Left hindlimb (tissue), 1 donor: Measurements from ENCODE around the gene PPT2.
A peak's percentile ranks its signal among the peaks of the same experiment; 100 is the strongest.

Experiments used
- DNase-seq: peaks from one replicate; pipeline ENCODE4 v3.0.0-alpha.2; 2018

PPT2 gene

GRCh38 chr6:32153564-32154513 is at the start of gene PPT2:
Gene PPT2, plus strand, starts transcription at chr6:32154141. Its CDS starts 454 bp downstream, at chr6:32154595.
- DNase-seq = peak; percentile 96

GRCh38 chr6:32105433-32105832 is 48.5 kb upstream of the PPT2 start:
- no peak for DNase-seq

- no peak for DNase-seq
These were observed 46.5 kb upstream of the PPT2 start for GRCh38 chr6:32107406-32107805.

- DNase-seq = peak; percentile 90
These were observed 45.8 kb upstream of the PPT2 start for GRCh38 chr6:32108094-32108627.

- DNase-seq = no peak
These were observed 45.2 kb upstream of the PPT2 start for GRCh38 chr6:32108727-32109113.

GRCh38 chr6:32109114-32109764 is 44.7 kb upstream of the PPT2 start, which contains the start of gene TNXB:
Gene TNXB, minus strand, starts transcription at chr6:32109338. Its CDS starts 11,140 bp downstream, at chr6:32098198.
- peak; percentile 70 for DNase-seq

GRCh38 chr6:32109765-32110160 is 44.2 kb upstream of the PPT2 start:
- DNase-seq = no peak

GRCh38 chr6:32110632-32111031 is 43.3 kb upstream of the PPT2 start:
- no peak for DNase-seq

- DNase-seq = no peak
These were observed 42.4 kb upstream of the PPT2 start for GRCh38 chr6:32111424-32112066.

GRCh38 chr6:32112431-32112980 is 41.4 kb upstream of the PPT2 start:
- DNase-seq = peak; percentile 91

- DNase-seq = peak; percentile 92
These were observed 40.3 kb upstream of the PPT2 start for GRCh38 chr6:32113386-32114352.

GRCh38 chr6:32114796-32115195 is 39.1 kb upstream of the PPT2 start:
- peak; percentile 42 for DNase-seq

- no peak for DNase-seq
These were observed 38.3 kb upstream of the PPT2 start for GRCh38 chr6:32115623-32116022.

- peak; percentile 25 for DNase-seq
These were observed 37.3 kb upstream of the PPT2 start for GRCh38 chr6:32116674-32117073.

- no peak for DNase-seq
These were observed 36.5 kb upstream of the PPT2 start for GRCh38 chr6:32117461-32117860.

GRCh38 chr6:32118782-32119628 is 34.9 kb upstream of the PPT2 start:
- peak; percentile 88 for DNase-seq

GRCh38 chr6:32120573-32121059 is 33.3 kb upstream of the PPT2 start:
- DNase-seq = peak; percentile 10

GRCh38 chr6:32123681-32124080 is 30.3 kb upstream of the PPT2 start:
- DNase-seq = no peak

- no peak for DNase-seq
These were observed 27.1 kb upstream of the PPT2 start for GRCh38 chr6:32126880-32127279.

- DNase-seq = no peak
These were observed 26.6 kb upstream of the PPT2 start for GRCh38 chr6:32127409-32127716.
